ENCODE measurements around the gene CELF2.

GRCh38 chr10:11154333-11154732, 136.7 kb downstream of the CELF2 start:
- no peak for TF ChIP-seq CTCF (IDR thresholded peaks at IDR 0.05)
- TF ChIP-seq POLR2AphosphoS5 (IDR thresholded peaks at IDR 0.05) = no peak

Measured in suprapubic skin (tissue), 3 donors.